B cell (primary cell): Measurements from ENCODE around the gene TBX2. TPM values are rescaled to one million over a fixed set of nuclear protein-coding genes. Genes with fewer than 3 reads are reported as not detected.

Source experiments
- ATAC-seq: fragments of 200-7000 bp; cut with Tn5 transposase; one replicate; pipeline ENCODE4 v1.10.0; 2021; ENCODE audit warnings: low read depth, mild to moderate bottlenecking, moderate number of reproducible peaks, moderate library complexity
- CTCF ChIA-PET: fragments of 350-600 bp; sonication (Branson Sonifier 250); formaldehyde crosslinking; loops from one replicate; lab custom pipeline; 2021; ENCODE audit warnings: antibody characterized with exemption, inconsistent platforms; lab: Charles Lee
- POLR2A ChIA-PET: fragments of 350-600 bp; sonication (Branson Sonifier 250); formaldehyde crosslinking; loops from one replicate; lab custom pipeline; 2021; ENCODE audit warnings: antibody characterized with exemption; lab: Charles Lee
- DNase-seq: peaks from one replicate; pipeline ENCODE4 v3.0.0; 2013
- H2AFZ ChIP-seq: 2 replicates; pipeline ENCODE4 v1.6.1; 2012; ENCODE audit warnings: mild to moderate bottlenecking, low read depth, low read length; ENCODE audit not compliant: insufficient read depth, poor library complexity, severe bottlenecking
- H3K27ac ChIP-seq, 2 donors: 1 replicate in 1 of 2; 2 replicates in 1 of 2; pipeline ENCODE4 v1.5.1; 2012 to 2013; ENCODE audit warnings: low read length in 2 of 2, mild to moderate bottlenecking in 2 of 2, moderate library complexity in 1 of 2
- H3K27me3 ChIP-seq, 4 experiments: fragments of 200-600 bp in 1 of 4; sonication (generic) in 1 of 4; replicated peaks in 1 of 4; 1 replicate in 2 of 4; 2 replicates in 2 of 4; pipeline versions ENCODE4 v1.6.1 to v1.7.0; 2013 to 2016; ENCODE audit warnings: low read length in 3 of 4, mild to moderate bottlenecking in 2 of 4, mixed read lengths in 1 of 4, moderate library complexity in 1 of 4; ENCODE audit not compliant: insufficient read depth in 4 of 4, control insufficient read depth in 3 of 4; ENCODE audit errors: control extremely low read depth in 1 of 4
- H3K36me3 ChIP-seq, 2 experiments: replicated peaks in 1 of 2; 1 replicate in 1 of 2; 2 replicates in 1 of 2; pipeline versions ENCODE4 v1.6.1 to v1.7.1; 2013; ENCODE audit warnings: low read length in 1 of 2; ENCODE audit not compliant: insufficient read depth in 2 of 2, control insufficient read depth in 1 of 2; ENCODE audit errors: control extremely low read depth in 1 of 2, extremely low read depth in 1 of 2
- H3K4me1 ChIP-seq, 2 donors: fragments of 200-600 bp in 1 of 2; sonication (generic) in 1 of 2; 1 replicate in 1 of 2; 2 replicates in 1 of 2; pipeline versions ENCODE4 v1.5.1 to v1.6.1; 2013 to 2017; ENCODE audit warnings: low read length in 2 of 2; ENCODE audit not compliant: control insufficient read depth in 2 of 2, insufficient read depth in 2 of 2
- H3K4me2 ChIP-seq: replicated peaks from 2 replicates; pipeline ENCODE3; 2012; ENCODE audit warnings: mild to moderate bottlenecking, low read depth, low read length; ENCODE audit not compliant: poor library complexity, severe bottlenecking
- H3K4me3 ChIP-seq, 5 experiments: fragments of 200-600 bp in 1 of 5; sonication (generic) in 1 of 5; 1 replicate in 3 of 5; 2 replicates in 2 of 5; pipeline versions ENCODE4 v1.5.1 to v1.7.0; 2011 to 2016; ENCODE audit warnings: low read length in 4 of 5, mild to moderate bottlenecking in 4 of 5, low read depth in 2 of 5, control low read depth in 1 of 5, moderate library complexity in 1 of 5; ENCODE audit not compliant: insufficient read depth in 1 of 5; ENCODE audit errors: control extremely low read depth in 1 of 5, extremely low read depth in 1 of 5
- H3K79me2 ChIP-seq: fragments of 200-600 bp; sonication (generic); one replicate; pipeline ENCODE4 v1.6.0; 2016; ENCODE audit warnings: low read length; ENCODE audit not compliant: control insufficient read depth, insufficient read depth
- H3K9ac ChIP-seq: fragments of 200-600 bp; sonication (generic); 2 replicates; pipeline ENCODE4 v1.6.1; 2017; ENCODE audit warnings: mild to moderate bottlenecking, low read length, moderate library complexity
- H3K9me3 ChIP-seq, 3 donors: one replicate each; pipeline versions ENCODE4 v1.6.1 to v1.7.1; 2013; ENCODE audit warnings: low read length in 2 of 3; ENCODE audit not compliant: control insufficient read depth in 2 of 3, insufficient read depth in 1 of 3; ENCODE audit errors: control extremely low read depth in 1 of 3
- H4K20me1 ChIP-seq: 2 replicates; pipeline ENCODE4 v1.6.0; 2012; ENCODE audit warnings: mild to moderate bottlenecking, low read length; ENCODE audit not compliant: insufficient read depth, control insufficient read depth, poor library complexity, severe bottlenecking
- H3K27ac Mint-ChIP-seq: one replicate; pipeline ENCODE4 v1.8.0; 2021; ENCODE audit warnings: mixed read lengths
- H3K27me3 Mint-ChIP-seq: one replicate; pipeline ENCODE4 v1.8.0; 2021; ENCODE audit warnings: mixed read lengths
- H3K4me1 Mint-ChIP-seq: one replicate; pipeline ENCODE4 v1.8.0; 2021; ENCODE audit warnings: mixed read lengths
- H3K4me3 Mint-ChIP-seq: one replicate; pipeline ENCODE4 v1.8.0; 2021; ENCODE audit warnings: mixed read lengths
- H3K9me3 Mint-ChIP-seq: one replicate; pipeline ENCODE4 v1.8.0; 2022; ENCODE audit warnings: mixed read lengths; ENCODE audit not compliant: insufficient read depth
- EZH2 ChIP-seq: IDR thresholded peaks from 2 replicates; pipeline ENCODE4 v1.6.1; 2012; ENCODE audit warnings: borderline replicate concordance, low read depth, mild to moderate bottlenecking, moderate library complexity, low read length; ENCODE audit not compliant: insufficient read depth, poor library complexity, severe bottlenecking
- WGBS: methylation state at CpG from one replicate; pipeline ENCODE4 v1.1.5; 2013; ENCODE audit warnings: missing lambda C conversion rate; ENCODE audit not compliant: insufficient coverage; 5-methylcytosine and 5-hydroxymethylcytosine counted together
- intact Hi-C: fragments of 100-400 bp; cut with micrococcal nuclease; formaldehyde crosslinking; loops from one replicate; pipeline ENCODE4 v1.10.0; 2022
- polyA plus RNA-seq: library from polyadenylated mRNA; depleted of rRNA; stranded (reverse); fragments of >200 nt; gene quantifications from 2 replicates; pipeline ENCODE4 v1.2.3, GENCODE V29; 2012
- total RNA-seq, 2 donors: library from RNA; stranded (reverse); fragments of 120-200 nt in 1 of 2; gene quantifications; 1 replicate in 1 of 2; 2 replicates in 1 of 2; pipeline versions ENCODE4 v1.2.3 to v1.2.4, GENCODE V29; 2013 to 2022
- TF ChIP-seq, protein P1 (sequence below): fragments of 200-600 bp; IDR thresholded peaks from one replicate; pipeline ENCODE4 v1.8.0; 2022; ENCODE audit warnings: antibody characterized with exemption, mild to moderate bottlenecking

TBX2 gene
- total and polyA plus RNA-seq, 2 donors (not counting 1 experiment from before 2014, with no cell fraction given), result not detected

DNA sequence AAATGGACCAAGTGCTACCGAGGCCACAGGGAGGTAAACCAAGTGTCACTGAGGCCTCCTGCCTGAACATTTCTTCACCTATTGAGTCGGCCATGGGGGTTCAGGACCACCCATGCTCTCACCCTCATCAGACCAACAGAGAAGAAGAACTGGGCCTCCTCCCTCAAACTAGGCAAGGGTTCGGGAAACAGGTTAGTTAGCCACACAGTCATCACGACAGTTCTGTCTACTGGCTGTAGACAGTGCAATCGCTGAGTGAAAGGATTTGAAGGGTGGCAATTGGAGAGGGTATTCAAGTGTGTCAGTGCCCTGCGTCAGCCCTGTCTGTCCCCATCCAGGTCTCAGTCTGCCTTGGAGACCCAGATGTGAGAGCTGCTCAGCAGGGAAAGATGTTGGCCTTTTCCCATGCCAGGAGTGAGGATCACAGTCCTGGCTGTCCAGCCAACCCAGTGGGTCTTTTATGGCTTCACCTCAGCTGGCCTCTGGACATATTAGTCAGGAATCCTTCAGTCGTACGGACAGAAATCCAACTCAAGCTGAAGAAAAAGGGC lies 19.9 kb downstream of the TBX2 start:
- 90% methylated on average over 7 of the region's 8 CpGs for WGBS
- no peaks in the 10 kb centered on the region for H3K9me3 Mint-ChIP-seq
- no peaks in the 10 kb centered on the region for H3K9me3 ChIP-seq
- ChIA-PET CTCF (interaction anchor here (0.7 kb wide), 2 partner anchors 48 to 191 kb away, joined by 3 read pairs; no protein-coding TSS in a partner anchor), POLR2A (no interaction called here)
- H4K20me1 ChIP-seq, result no peaks in the 10 kb centered on the region
- peaks cover 0 to 43% (median 7%) of the 10 kb centered on the region in 4 experiments for H3K27me3 ChIP-seq
- intact Hi-C loops, result loop anchor here (10.0 kb wide), 1 partner anchor 695 kb away; no protein-coding TSS in a partner anchor
- H3K4me2 ChIP-seq, result no peak overlapping the region
- H3K36me3 ChIP-seq, result no peaks in the 10 kb centered on the region
- DNase-seq, result no peak
- no peak overlapping the region for H3K4me3 Mint-ChIP-seq
- H3K27me3 Mint-ChIP-seq, result peaks cover 56% of the 10 kb centered on the region
- no peaks in the 10 kb centered on the region for H3K79me2 ChIP-seq
- TF ChIP-seq EZH2, result no peak
- TF ChIP-seq, protein P1, sequence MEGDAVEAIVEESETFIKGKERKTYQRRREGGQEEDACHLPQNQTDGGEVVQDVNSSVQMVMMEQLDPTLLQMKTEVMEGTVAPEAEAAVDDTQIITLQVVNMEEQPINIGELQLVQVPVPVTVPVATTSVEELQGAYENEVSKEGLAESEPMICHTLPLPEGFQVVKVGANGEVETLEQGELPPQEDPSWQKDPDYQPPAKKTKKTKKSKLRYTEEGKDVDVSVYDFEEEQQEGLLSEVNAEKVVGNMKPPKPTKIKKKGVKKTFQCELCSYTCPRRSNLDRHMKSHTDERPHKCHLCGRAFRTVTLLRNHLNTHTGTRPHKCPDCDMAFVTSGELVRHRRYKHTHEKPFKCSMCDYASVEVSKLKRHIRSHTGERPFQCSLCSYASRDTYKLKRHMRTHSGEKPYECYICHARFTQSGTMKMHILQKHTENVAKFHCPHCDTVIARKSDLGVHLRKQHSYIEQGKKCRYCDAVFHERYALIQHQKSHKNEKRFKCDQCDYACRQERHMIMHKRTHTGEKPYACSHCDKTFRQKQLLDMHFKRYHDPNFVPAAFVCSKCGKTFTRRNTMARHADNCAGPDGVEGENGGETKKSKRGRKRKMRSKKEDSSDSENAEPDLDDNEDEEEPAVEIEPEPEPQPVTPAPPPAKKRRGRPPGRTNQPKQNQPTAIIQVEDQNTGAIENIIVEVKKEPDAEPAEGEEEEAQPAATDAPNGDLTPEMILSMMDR, result no peak
- no peak overlapping the region for H3K27ac ChIP-seq
- peaks cover 6 to 7% of the 10 kb centered on the region in 2 donors for H3K4me1 ChIP-seq
- no peak for ATAC-seq
- H3K27ac Mint-ChIP-seq, result no peak overlapping the region
- H3K9ac ChIP-seq, result no peak overlapping the region
- peaks cover 4% of the 10 kb centered on the region for H3K4me1 Mint-ChIP-seq
- H2AFZ ChIP-seq, result no peak overlapping the region
- H3K4me3 ChIP-seq, result no peak overlapping the region

DNA sequence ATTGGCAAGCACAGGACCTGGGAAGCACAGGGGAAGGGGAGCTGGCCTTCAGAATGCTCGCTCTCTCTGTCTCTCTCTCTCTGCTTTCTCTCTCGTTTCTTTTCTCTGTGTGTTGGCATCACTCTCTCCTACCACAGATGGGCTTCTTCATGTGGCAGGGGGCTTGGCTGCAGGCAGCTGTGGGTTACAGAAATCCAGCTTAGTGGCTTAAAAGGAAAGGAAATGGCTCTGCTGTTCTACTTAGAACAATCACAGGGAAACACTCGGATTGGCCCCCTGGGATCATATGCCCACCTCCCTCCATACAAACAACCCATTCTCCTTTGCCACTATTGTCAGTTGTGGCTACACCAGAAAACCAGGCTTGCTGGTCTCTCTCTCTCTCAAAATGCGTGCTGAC lies 20.4 kb downstream of the TBX2 start:
- DNase-seq (no peak), ATAC-seq (no peak)
- Histone ChIP-seq H3K27ac (no peak overlapping the region), H3K36me3 (no peaks in the 10 kb centered on the region), H3K9ac (no peak overlapping the region), H2AFZ (no peak overlapping the region), H4K20me1 (no peaks in the 10 kb centered on the region), H3K4me2 (no peak overlapping the region), H3K4me3 (no peak overlapping the region), H3K4me1 (peaks cover 6 to 7% of the 10 kb centered on the region in 2 donors), H3K27me3 (peaks cover 0 to 43% (median 7%) of the 10 kb centered on the region in 4 experiments), H3K9me3 (no peaks in the 10 kb centered on the region), H3K79me2 (no peaks in the 10 kb centered on the region)
- no peak overlapping the region for H3K4me3 Mint-ChIP-seq
- intact Hi-C loops, result no loop called here
- WGBS, result 91% methylated on average over 2 of the region's 4 CpGs
- no peaks in the 10 kb centered on the region for H3K9me3 Mint-ChIP-seq
- POLR2A ChIA-PET, result no interaction called here
- CTCF ChIA-PET, result interaction anchor here (0.6 to 0.7 kb wide), 3 partner anchors 47 to 433 kb away, joined by 3 read pairs; no protein-coding TSS in a partner anchor
- no peak overlapping the region for H3K27ac Mint-ChIP-seq
- H3K27me3 Mint-ChIP-seq, result peaks cover 58% of the 10 kb centered on the region
- peaks cover 4% of the 10 kb centered on the region for H3K4me1 Mint-ChIP-seq
- TF ChIP-seq, protein P1, result no peak
- TF ChIP-seq EZH2, result no peak
